PC-9 (cell line): Measurements from ENCODE around the gene UHRF1.

Experiments
- EZH2 ChIP-seq: fragments of 200-600 bp; sonication (generic); IDR thresholded peaks from 2 replicates; pipeline ENCODE4 v1.8.0; 2017; ENCODE audit warnings: antibody characterized with exemption, low read depth
- TF ChIP-seq, protein P1 (sequence below): fragments of 200-600 bp; sonication (generic); conservative IDR thresholded peaks from 2 replicates; pipeline ENCODE4 v1.6.1; 2017; ENCODE audit warnings: mixed run types, antibody characterized with exemption, mild to moderate bottlenecking, moderate library complexity

DNA sequence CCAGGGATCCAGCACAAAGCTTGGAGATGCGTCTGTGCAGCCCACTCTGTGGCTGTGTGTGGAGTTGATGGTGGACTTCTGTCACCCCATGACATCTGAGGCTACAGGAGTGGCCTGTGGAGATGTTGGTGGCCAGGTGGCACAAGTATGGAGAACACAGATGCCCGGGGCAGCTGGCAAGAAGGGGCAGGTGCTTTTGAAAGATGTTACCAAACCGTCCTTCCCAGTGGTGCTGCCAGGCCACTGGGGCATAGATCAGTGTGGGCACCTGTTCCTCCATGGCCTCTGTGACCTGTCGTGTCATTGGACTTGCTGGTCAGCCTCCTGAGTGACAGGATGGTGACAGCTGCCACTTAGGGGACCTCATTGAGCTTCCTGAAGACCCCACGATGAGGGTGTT lies 95.8 kb downstream of the UHRF1 start:
- no peak for TF ChIP-seq EZH2
- TF ChIP-seq, protein P1, sequence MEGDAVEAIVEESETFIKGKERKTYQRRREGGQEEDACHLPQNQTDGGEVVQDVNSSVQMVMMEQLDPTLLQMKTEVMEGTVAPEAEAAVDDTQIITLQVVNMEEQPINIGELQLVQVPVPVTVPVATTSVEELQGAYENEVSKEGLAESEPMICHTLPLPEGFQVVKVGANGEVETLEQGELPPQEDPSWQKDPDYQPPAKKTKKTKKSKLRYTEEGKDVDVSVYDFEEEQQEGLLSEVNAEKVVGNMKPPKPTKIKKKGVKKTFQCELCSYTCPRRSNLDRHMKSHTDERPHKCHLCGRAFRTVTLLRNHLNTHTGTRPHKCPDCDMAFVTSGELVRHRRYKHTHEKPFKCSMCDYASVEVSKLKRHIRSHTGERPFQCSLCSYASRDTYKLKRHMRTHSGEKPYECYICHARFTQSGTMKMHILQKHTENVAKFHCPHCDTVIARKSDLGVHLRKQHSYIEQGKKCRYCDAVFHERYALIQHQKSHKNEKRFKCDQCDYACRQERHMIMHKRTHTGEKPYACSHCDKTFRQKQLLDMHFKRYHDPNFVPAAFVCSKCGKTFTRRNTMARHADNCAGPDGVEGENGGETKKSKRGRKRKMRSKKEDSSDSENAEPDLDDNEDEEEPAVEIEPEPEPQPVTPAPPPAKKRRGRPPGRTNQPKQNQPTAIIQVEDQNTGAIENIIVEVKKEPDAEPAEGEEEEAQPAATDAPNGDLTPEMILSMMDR = no peak
